ENCODE data around the gene GBP4.
"Not testable (repeated sequence)": the region's sequence is repeated elsewhere in the genome, so short reads cannot be mapped to it uniquely, and the experiment has no call there.

Gene GBP4

GRCh38 chr1:89218941-89219340, 20.2 kb upstream of the GBP4 start:
- not testable (repeated sequence) for H3K4me1 ChIP-seq (ENCODE audit: control insufficient read depth in 2 of 2, insufficient read depth in 1 of 2, low read depth in 1 of 2, low read length in 2 of 2); H2BK15ac ChIP-seq (ENCODE audit: low read length); H4K8ac ChIP-seq (ENCODE audit: low read depth, low read length); H3K14ac ChIP-seq (ENCODE audit: low read length); H2BK12ac ChIP-seq (ENCODE audit: low read length); H3K4me3 ChIP-seq (ENCODE audit: low read length in 2 of 2); DNase-seq (ENCODE audit: low spot score); H3K79me1 ChIP-seq (ENCODE audit: low read depth, low read length); H3K4me2 ChIP-seq (ENCODE audit: insufficient read depth, low read length, poor library complexity, severe bottlenecking); H3K27ac ChIP-seq (replicated peaks; ENCODE audit: low read length); H3K23ac ChIP-seq (ENCODE audit: low read depth, low read length, poor library complexity); H2AK5ac ChIP-seq (ENCODE audit: low read depth, low read length); H3K27me3 ChIP-seq (ENCODE audit: control insufficient read depth in 3 of 3, insufficient read depth in 3 of 3, low read depth in 1 of 3, low read length in 3 of 3); H2BK5ac ChIP-seq (ENCODE audit: low read length); H3K18ac ChIP-seq (ENCODE audit: low read length); H3K9ac ChIP-seq (ENCODE audit: low read depth, low read length, poor library complexity); H4K91ac ChIP-seq (ENCODE audit: low read depth, low read length, poor library complexity); H3K4ac ChIP-seq (ENCODE audit: low read length); H2AFZ ChIP-seq (ENCODE audit: low read length); H2BK120ac ChIP-seq (ENCODE audit: low read depth, low read length); H3K36me3 ChIP-seq (replicated peaks in 1 of 2; ENCODE audit: control insufficient read depth in 2 of 2, insufficient read depth in 2 of 2, low read length in 2 of 2); H3K9me3 ChIP-seq (replicated peaks in 1 of 2; ENCODE audit: control insufficient read depth in 2 of 2, insufficient read depth in 1 of 2, low read depth in 1 of 2, low read length in 2 of 2)
- WGBS, 2 donors (ENCODE audit: extremely low coverage in 2 of 2, insufficient read length in 2 of 2, insufficient replicate concordance in 1 of 2) = no CpG with 5 or more reads among the region's 3 CpGs

GRCh38 chr1:89213347-89213746, 14.6 kb upstream of the GBP4 start:
- Histone ChIP-seq H3K27me3 (ENCODE audit: control insufficient read depth in 3 of 3, insufficient read depth in 3 of 3, low read depth in 1 of 3, low read length in 3 of 3) (no peaks in the 10 kb centered on the region), H2AFZ (ENCODE audit: low read length) (no peak overlapping the region), H3K18ac (ENCODE audit: low read length) (no peak overlapping the region), H3K14ac (ENCODE audit: low read length) (no peak overlapping the region), H2BK15ac (ENCODE audit: low read length) (no peak overlapping the region), H3K9ac (ENCODE audit: low read depth, low read length, poor library complexity) (no peak overlapping the region), H3K4me1 (ENCODE audit: control insufficient read depth in 2 of 2, insufficient read depth in 1 of 2, low read depth in 1 of 2, low read length in 2 of 2) (no peaks in the 10 kb centered on the region), H4K8ac (ENCODE audit: low read depth, low read length) (no peak overlapping the region), H2BK120ac (ENCODE audit: low read depth, low read length) (no peak overlapping the region), H3K79me1 (ENCODE audit: low read depth, low read length) (no peaks in the 10 kb centered on the region), H3K4me3 (ENCODE audit: low read length in 2 of 2) (no peak overlapping the region), H3K4me2 (ENCODE audit: insufficient read depth, low read length, poor library complexity, severe bottlenecking) (no peak overlapping the region), H3K27ac (replicated peaks; ENCODE audit: low read length) (no peak overlapping the region), H2BK12ac (ENCODE audit: low read length) (no peak overlapping the region), H3K36me3 (replicated peaks in 1 of 2; ENCODE audit: control insufficient read depth in 2 of 2, insufficient read depth in 2 of 2, low read length in 2 of 2) (no peaks in the 10 kb centered on the region), H2AK5ac (ENCODE audit: low read depth, low read length) (no peak overlapping the region), H3K4ac (ENCODE audit: low read length) (no peak overlapping the region), H3K9me3 (replicated peaks in 1 of 2; ENCODE audit: control insufficient read depth in 2 of 2, insufficient read depth in 1 of 2, low read depth in 1 of 2, low read length in 2 of 2) (peaks cover 0 to 3% of the 10 kb centered on the region in 2 donors), H2BK5ac (ENCODE audit: low read length) (no peak overlapping the region), H3K23ac (ENCODE audit: low read depth, low read length, poor library complexity) (no peak overlapping the region), H4K91ac (ENCODE audit: low read depth, low read length, poor library complexity) (no peak overlapping the region)
- DNase-seq (ENCODE audit: low spot score) = no peak
- no CpG with 5 or more reads among the region's 1 CpG for WGBS, 2 donors (ENCODE audit: extremely low coverage in 2 of 2, insufficient read length in 2 of 2, insufficient replicate concordance in 1 of 2)

- no peak overlapping the region for H2AK5ac ChIP-seq (ENCODE audit: low read depth, low read length)
- H2BK120ac ChIP-seq (ENCODE audit: low read depth, low read length) = no peak overlapping the region
- WGBS, 2 donors (ENCODE audit: extremely low coverage in 2 of 2, insufficient read length in 2 of 2, insufficient replicate concordance in 1 of 2) = no CpG with 5 or more reads among the region's 1 CpG
- no peak overlapping the region for H2BK12ac ChIP-seq (ENCODE audit: low read length)
- DNase-seq (ENCODE audit: low spot score) = no peak
- no peak overlapping the region for H4K8ac ChIP-seq (ENCODE audit: low read depth, low read length)
- H3K36me3 ChIP-seq (replicated peaks in 1 of 2; ENCODE audit: control insufficient read depth in 2 of 2, insufficient read depth in 2 of 2, low read length in 2 of 2) = no peaks in the 10 kb centered on the region
- no peaks in the 10 kb centered on the region for H3K79me1 ChIP-seq (ENCODE audit: low read depth, low read length)
- no peak overlapping the region for H3K4me3 ChIP-seq (ENCODE audit: low read length in 2 of 2)
- no peak overlapping the region for H3K18ac ChIP-seq (ENCODE audit: low read length)
- no peaks in the 10 kb centered on the region for H3K4me1 ChIP-seq (ENCODE audit: control insufficient read depth in 2 of 2, insufficient read depth in 1 of 2, low read depth in 1 of 2, low read length in 2 of 2)
- no peak overlapping the region for H3K27ac ChIP-seq (replicated peaks; ENCODE audit: low read length)
- no peak overlapping the region for H2BK5ac ChIP-seq (ENCODE audit: low read length)
- H3K9ac ChIP-seq (ENCODE audit: low read depth, low read length, poor library complexity) = no peak overlapping the region
- no peak overlapping the region for H3K4ac ChIP-seq (ENCODE audit: low read length)
- H3K14ac ChIP-seq (ENCODE audit: low read length) = no peak overlapping the region
- H3K27me3 ChIP-seq (ENCODE audit: control insufficient read depth in 3 of 3, insufficient read depth in 3 of 3, low read depth in 1 of 3, low read length in 3 of 3) = peaks cover 0 to 2% (median 0%) of the 10 kb centered on the region in 3 experiments
- H3K23ac ChIP-seq (ENCODE audit: low read depth, low read length, poor library complexity) = no peak overlapping the region
- H3K9me3 ChIP-seq (replicated peaks in 1 of 2; ENCODE audit: control insufficient read depth in 2 of 2, insufficient read depth in 1 of 2, low read depth in 1 of 2, low read length in 2 of 2) = peaks cover 0 to 2% of the 10 kb centered on the region in 2 donors
- no peak overlapping the region for H2BK15ac ChIP-seq (ENCODE audit: low read length)
- H4K91ac ChIP-seq (ENCODE audit: low read depth, low read length, poor library complexity) = no peak overlapping the region
- H3K4me2 ChIP-seq (ENCODE audit: insufficient read depth, low read length, poor library complexity, severe bottlenecking) = no peak overlapping the region
- no peak overlapping the region for H2AFZ ChIP-seq (ENCODE audit: low read length)
Observed at GRCh38 chr1:89211035-89211634, 12.4 kb upstream of the GBP4 start.

- no peak overlapping the region for H3K4me3 ChIP-seq (ENCODE audit: low read length in 2 of 2)
Observed at GRCh38 chr1:89206373-89206772, 7.6 kb upstream of the GBP4 start.

More at GRCh38 chr1:89206373-89206772, 7.6 kb upstream of the GBP4 start:
- Histone ChIP-seq H3K27me3 (ENCODE audit: control insufficient read depth in 3 of 3, insufficient read depth in 3 of 3, low read depth in 1 of 3, low read length in 3 of 3) (peaks cover 0 to 2% (median 0%) of the 10 kb centered on the region in 3 experiments), H3K27ac (replicated peaks; ENCODE audit: low read length) (no peak overlapping the region), H4K91ac (ENCODE audit: low read depth, low read length, poor library complexity) (no peak overlapping the region), H2BK12ac (ENCODE audit: low read length) (no peak overlapping the region), H3K23ac (ENCODE audit: low read depth, low read length, poor library complexity) (no peak overlapping the region), H4K8ac (ENCODE audit: low read depth, low read length) (no peak overlapping the region), H3K4me2 (ENCODE audit: insufficient read depth, low read length, poor library complexity, severe bottlenecking) (no peak overlapping the region), H2AFZ (ENCODE audit: low read length) (no peak overlapping the region), H2AK5ac (ENCODE audit: low read depth, low read length) (no peak overlapping the region), H3K14ac (ENCODE audit: low read length) (no peak overlapping the region), H3K79me1 (ENCODE audit: low read depth, low read length) (no peaks in the 10 kb centered on the region), H3K36me3 (replicated peaks in 1 of 2; ENCODE audit: control insufficient read depth in 2 of 2, insufficient read depth in 2 of 2, low read length in 2 of 2) (no peaks in the 10 kb centered on the region), H3K4ac (ENCODE audit: low read length) (no peak overlapping the region), H3K4me1 (ENCODE audit: control insufficient read depth in 2 of 2, insufficient read depth in 1 of 2, low read depth in 1 of 2, low read length in 2 of 2) (no peaks in the 10 kb centered on the region), H3K18ac (ENCODE audit: low read length) (no peak overlapping the region), H3K9me3 (replicated peaks in 1 of 2; ENCODE audit: control insufficient read depth in 2 of 2, insufficient read depth in 1 of 2, low read depth in 1 of 2, low read length in 2 of 2) (peaks cover 0 to 7% of the 10 kb centered on the region in 2 donors), H2BK5ac (ENCODE audit: low read length) (no peak overlapping the region), H2BK15ac (ENCODE audit: low read length) (no peak overlapping the region), H2BK120ac (ENCODE audit: low read depth, low read length) (no peak overlapping the region), H3K9ac (ENCODE audit: low read depth, low read length, poor library complexity) (no peak overlapping the region)
- no CpG with 5 or more reads among the region's 3 CpGs for WGBS, 2 donors (ENCODE audit: extremely low coverage in 2 of 2, insufficient read length in 2 of 2, insufficient replicate concordance in 1 of 2)
- no peak for DNase-seq (ENCODE audit: low spot score)

Data from neuronal stem cell (in vitro differentiated cells).